Prostate gland (tissue), 2 donors: ENCODE measurements around the gene PABPC1L.

Source experiments
- POLR2A ChIP-seq: fragments of 450-650 bp; IDR thresholded peaks from one replicate; pipeline ENCODE4 v1.6.1; 2016; ENCODE audit warnings: antibody characterized with exemption, mild to moderate bottlenecking
- POLR2AphosphoS5 ChIP-seq: sonication (generic); formaldehyde crosslinking; IDR thresholded peaks from one replicate; pipeline ENCODE4 v1.6.1; 2017; ENCODE audit warnings: antibody characterized with exemption
- TF ChIP-seq, protein P1 (sequence below), 4 experiments: fragments of 200-600 bp in 2 of 4; fragments of 450-650 bp in 2 of 4; sonication (generic) in 2 of 4; IDR thresholded peaks; 1 replicate in 3 of 4; 2 replicates in 1 of 4; pipeline ENCODE4 v1.5.1; 2016 to 2019; ENCODE audit warnings: antibody characterized with exemption in 4 of 4, mild to moderate bottlenecking in 2 of 4, moderate library complexity in 2 of 4

DNA sequence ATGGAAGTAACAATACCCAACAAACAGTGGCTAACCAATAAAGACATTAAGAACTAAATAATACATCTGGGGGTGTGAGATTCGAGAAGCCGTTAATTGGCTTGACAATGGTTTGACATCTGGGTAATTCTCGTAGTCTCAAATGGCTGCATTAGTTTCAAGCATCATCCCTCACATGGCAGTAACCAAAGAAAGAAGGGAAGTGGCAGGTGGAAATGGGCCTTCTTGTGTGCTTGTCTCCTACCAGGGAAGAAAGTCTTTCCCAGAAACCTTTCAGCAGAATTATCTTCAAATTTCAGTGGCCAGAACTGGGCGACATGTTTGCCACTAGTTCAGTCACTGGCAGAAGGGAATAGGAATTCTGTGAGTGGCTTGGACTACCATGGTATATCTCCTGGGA, 66.8 kb downstream of the PABPC1L start:
- TF ChIP-seq, protein P1, sequence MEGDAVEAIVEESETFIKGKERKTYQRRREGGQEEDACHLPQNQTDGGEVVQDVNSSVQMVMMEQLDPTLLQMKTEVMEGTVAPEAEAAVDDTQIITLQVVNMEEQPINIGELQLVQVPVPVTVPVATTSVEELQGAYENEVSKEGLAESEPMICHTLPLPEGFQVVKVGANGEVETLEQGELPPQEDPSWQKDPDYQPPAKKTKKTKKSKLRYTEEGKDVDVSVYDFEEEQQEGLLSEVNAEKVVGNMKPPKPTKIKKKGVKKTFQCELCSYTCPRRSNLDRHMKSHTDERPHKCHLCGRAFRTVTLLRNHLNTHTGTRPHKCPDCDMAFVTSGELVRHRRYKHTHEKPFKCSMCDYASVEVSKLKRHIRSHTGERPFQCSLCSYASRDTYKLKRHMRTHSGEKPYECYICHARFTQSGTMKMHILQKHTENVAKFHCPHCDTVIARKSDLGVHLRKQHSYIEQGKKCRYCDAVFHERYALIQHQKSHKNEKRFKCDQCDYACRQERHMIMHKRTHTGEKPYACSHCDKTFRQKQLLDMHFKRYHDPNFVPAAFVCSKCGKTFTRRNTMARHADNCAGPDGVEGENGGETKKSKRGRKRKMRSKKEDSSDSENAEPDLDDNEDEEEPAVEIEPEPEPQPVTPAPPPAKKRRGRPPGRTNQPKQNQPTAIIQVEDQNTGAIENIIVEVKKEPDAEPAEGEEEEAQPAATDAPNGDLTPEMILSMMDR (IDR thresholded peaks at IDR 0.05), result no peak
- no peak for TF ChIP-seq POLR2AphosphoS5
- TF ChIP-seq POLR2A, result no peak
